Body of pancreas (tissue), 4 donors: ENCODE results near the gene ACVR1C.

ENCODE experiments used
- CTCF ChIP-seq, 7 experiments: fragments of 450-650 bp in 4 of 7; fragments of 200-600 bp in 3 of 7; sonication (generic) in 3 of 7; IDR thresholded peaks; one replicate each; pipeline ENCODE4 v1.5.1; 2016 to 2019; ENCODE audit warnings: antibody characterized with exemption in 7 of 7
- POLR2A ChIP-seq, 3 donors: fragments of 450-650 bp; IDR thresholded peaks; one replicate each; pipeline ENCODE4 v1.6.1; 2016; ENCODE audit warnings: antibody characterized with exemption in 3 of 3, mild to moderate bottlenecking in 2 of 3

GRCh38 chr2:157504623-157505022, 124.0 kb downstream of the ACVR1C start:
- TF ChIP-seq CTCF (IDR thresholded peaks at IDR 0.05) (no peak), POLR2A (IDR thresholded peaks at IDR 0.05) (no peak)
